ENCODE measurements around the gene ANKRD44.

DNA sequence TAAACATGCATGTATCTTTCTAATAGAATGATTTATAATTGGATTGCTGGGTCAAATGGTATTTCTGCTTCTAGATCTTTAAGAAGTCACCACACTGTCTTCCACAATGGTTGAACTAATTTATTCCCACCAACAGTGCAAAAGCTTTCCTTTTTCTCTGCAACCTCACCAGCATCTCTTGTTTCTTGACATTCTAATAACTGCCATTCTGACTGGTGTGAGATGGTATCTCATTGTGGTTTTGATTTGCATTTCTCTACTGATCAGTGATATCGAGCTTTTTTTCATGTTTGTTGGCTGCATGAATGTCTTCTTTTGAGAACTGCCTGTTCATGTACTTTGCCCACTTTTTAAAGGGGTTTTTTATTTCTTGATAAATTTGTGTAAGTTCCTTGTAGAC is 182.5 kb downstream of the ANKRD44 start:
- TF ChIP-seq GATA2 (IDR thresholded peaks at IDR 0.05; ENCODE audit: low read depth, low read length) (no peak), GATA3 (IDR thresholded peaks at IDR 0.05; ENCODE audit: low read depth, low read length) (no peak)
